ENCODE data around the gene ZBED6.

DNA sequence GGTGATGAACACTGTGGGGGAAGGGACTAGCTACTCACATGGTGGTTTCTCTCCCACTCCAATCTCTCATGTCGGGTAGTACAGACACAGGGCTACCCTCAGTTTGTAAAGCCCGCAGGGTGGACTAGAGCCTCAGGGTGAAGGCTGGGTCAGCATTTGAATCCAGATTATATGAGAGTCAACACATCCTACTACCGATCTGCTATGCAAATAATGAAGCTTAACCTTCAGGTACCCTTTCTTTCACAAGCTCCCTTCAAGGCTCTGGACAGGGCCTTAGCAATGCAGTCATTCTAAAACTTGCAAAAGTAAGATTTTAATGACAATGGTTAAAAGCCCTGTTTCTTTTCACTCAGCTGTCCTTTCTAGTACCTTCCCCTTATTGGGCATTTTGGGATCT is 5.5 kb upstream of the ZBED6 start:
- TF ChIP-seq EZH2 (IDR thresholded peaks at IDR 0.05; ENCODE audit: borderline replicate concordance, low read length): no peak
- TF ChIP-seq, protein P1, sequence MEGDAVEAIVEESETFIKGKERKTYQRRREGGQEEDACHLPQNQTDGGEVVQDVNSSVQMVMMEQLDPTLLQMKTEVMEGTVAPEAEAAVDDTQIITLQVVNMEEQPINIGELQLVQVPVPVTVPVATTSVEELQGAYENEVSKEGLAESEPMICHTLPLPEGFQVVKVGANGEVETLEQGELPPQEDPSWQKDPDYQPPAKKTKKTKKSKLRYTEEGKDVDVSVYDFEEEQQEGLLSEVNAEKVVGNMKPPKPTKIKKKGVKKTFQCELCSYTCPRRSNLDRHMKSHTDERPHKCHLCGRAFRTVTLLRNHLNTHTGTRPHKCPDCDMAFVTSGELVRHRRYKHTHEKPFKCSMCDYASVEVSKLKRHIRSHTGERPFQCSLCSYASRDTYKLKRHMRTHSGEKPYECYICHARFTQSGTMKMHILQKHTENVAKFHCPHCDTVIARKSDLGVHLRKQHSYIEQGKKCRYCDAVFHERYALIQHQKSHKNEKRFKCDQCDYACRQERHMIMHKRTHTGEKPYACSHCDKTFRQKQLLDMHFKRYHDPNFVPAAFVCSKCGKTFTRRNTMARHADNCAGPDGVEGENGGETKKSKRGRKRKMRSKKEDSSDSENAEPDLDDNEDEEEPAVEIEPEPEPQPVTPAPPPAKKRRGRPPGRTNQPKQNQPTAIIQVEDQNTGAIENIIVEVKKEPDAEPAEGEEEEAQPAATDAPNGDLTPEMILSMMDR (IDR thresholded peaks at IDR 0.05; ENCODE audit: low read length): no peak

Measured in OCI-LY1 (cell line).